Activated CD8-positive, alpha-beta T cell treated with anti-CD3 and anti-CD28 coated beads for 36 hours (primary cell): ENCODE results near the gene TCF7L2. TPM values are rescaled to one million over a fixed set of nuclear protein-coding genes. Genes with fewer than 3 reads are reported as not detected.

Source experiments
- ATAC-seq: fragments of 200-7000 bp; cut with Tn5 transposase; one replicate; pipeline ENCODE4 v1.10.0; 2021; ENCODE audit warnings: mild to moderate bottlenecking, moderate library complexity
- CTCF ChIA-PET: fragments of 350-600 bp; sonication (Branson Sonifier 250); formaldehyde crosslinking; loops from one replicate; lab custom pipeline; 2021; ENCODE audit warnings: antibody characterized with exemption; lab: Charles Lee
- POLR2A ChIA-PET: fragments of 350-600 bp; sonication (Branson Sonifier 250); formaldehyde crosslinking; loops from one replicate; lab custom pipeline; 2021; ENCODE audit warnings: antibody characterized with exemption; lab: Charles Lee
- DNase-seq: peaks from one replicate; pipeline ENCODE4 v3.0.0-alpha.2; 2020
- H3K27ac Mint-ChIP-seq: one replicate; pipeline ENCODE4 v1.8.0; 2021; ENCODE audit warnings: mild to moderate bottlenecking, mixed read lengths
- H3K27me3 Mint-ChIP-seq: one replicate; pipeline ENCODE4 v1.8.0; 2021; ENCODE audit warnings: mixed read lengths
- H3K36me3 Mint-ChIP-seq: one replicate; pipeline ENCODE4 v1.8.0; 2021; ENCODE audit warnings: low read depth, mixed read lengths
- H3K4me1 Mint-ChIP-seq: one replicate; pipeline ENCODE4 v1.8.0; 2021; ENCODE audit warnings: low read depth, mixed read lengths
- H3K4me3 Mint-ChIP-seq: one replicate; pipeline ENCODE4 v1.8.0; 2021; ENCODE audit warnings: mild to moderate bottlenecking, moderate library complexity, mixed read lengths
- H3K9me3 Mint-ChIP-seq: one replicate; pipeline ENCODE4 v1.8.0; 2021; ENCODE audit warnings: mixed read lengths
- CTCF ChIP-seq: fragments of 200-600 bp; IDR thresholded peaks from one replicate; pipeline ENCODE4 v1.8.0; 2022; ENCODE audit warnings: antibody characterized with exemption, mild to moderate bottlenecking
- intact Hi-C: fragments of 100-400 bp; cut with micrococcal nuclease; formaldehyde crosslinking; loops from one replicate; pipeline ENCODE4 v1.10.0; 2022
- total RNA-seq, 2 experiments: library from RNA; stranded (reverse); gene quantifications; one replicate each; pipeline ENCODE4 v1.2.3, GENCODE V29; 2021

TCF7L2 gene
- total RNA-seq, 2 experiments from 2014 or later = 1.5 to 1.6 TPM

- no peaks in the 10 kb centered on the region for H3K36me3 Mint-ChIP-seq
These were observed 106.0 kb downstream of the TCF7L2 start for GRCh38 chr10:113056030-113056429.

GRCh38 chr10:113056441-113057021 lies 106.5 kb downstream of the TCF7L2 start:
- ChIA-PET POLR2A (no interaction called here), CTCF (no interaction called here)
- intact Hi-C loops = no loop called here
- DNase-seq (no peak), ATAC-seq (no peak)
- TF ChIP-seq CTCF = no peak
- H3K36me3 Mint-ChIP-seq = no peaks in the 10 kb centered on the region
- H3K9me3 Mint-ChIP-seq = no peaks in the 10 kb centered on the region
- peaks cover 5% of the 10 kb centered on the region for H3K27me3 Mint-ChIP-seq
- H3K27ac Mint-ChIP-seq = no peak overlapping the region
- peaks cover 3% of the 10 kb centered on the region for H3K4me1 Mint-ChIP-seq
- H3K4me3 Mint-ChIP-seq = no peak overlapping the region

More at GRCh38 chr10:113056030-113056429, 106.0 kb downstream of the TCF7L2 start:
- ChIA-PET POLR2A (no interaction called here), CTCF (no interaction called here)
- ATAC-seq = no peak
- H3K9me3 Mint-ChIP-seq = no peaks in the 10 kb centered on the region
- H3K4me1 Mint-ChIP-seq = peaks cover 8% of the 10 kb centered on the region
- H3K4me3 Mint-ChIP-seq = no peak overlapping the region
- peaks cover 5% of the 10 kb centered on the region for H3K27me3 Mint-ChIP-seq
- no peak for DNase-seq
- intact Hi-C loops = no loop called here
- TF ChIP-seq CTCF = no peak
- H3K27ac Mint-ChIP-seq = no peak overlapping the region

GRCh38 chr10:113057948-113058522 lies 108.0 kb downstream of the TCF7L2 start:
- ChIA-PET CTCF (no interaction called here), POLR2A (no interaction called here)
- ATAC-seq (no peak), DNase-seq (no peak)
- Mint-ChIP-seq H3K36me3 (no peaks in the 10 kb centered on the region), H3K27me3 (peaks cover 3% of the 10 kb centered on the region), H3K9me3 (no peaks in the 10 kb centered on the region), H3K4me3 (no peak overlapping the region), H3K4me1 (no peaks in the 10 kb centered on the region), H3K27ac (no peak overlapping the region)
- intact Hi-C loops = no loop called here
- no peak for TF ChIP-seq CTCF

GRCh38 chr10:113058523-113059370 lies 108.7 kb downstream of the TCF7L2 start:
- intact Hi-C loops = no loop called here
- H3K4me3 Mint-ChIP-seq = no peak overlapping the region

More at GRCh38 chr10:113058523-113059370, 108.7 kb downstream of the TCF7L2 start:
- no peaks in the 10 kb centered on the region for H3K9me3 Mint-ChIP-seq
- no peak for TF ChIP-seq CTCF
- CTCF ChIA-PET = interaction anchor here (1.4 kb wide), 1 partner anchor 327 kb away, joined by 4 read pairs; no protein-coding TSS in a partner anchor
- no peaks in the 10 kb centered on the region for H3K4me1 Mint-ChIP-seq
- ATAC-seq (no peak), DNase-seq (no peak)
- H3K27ac Mint-ChIP-seq = no peak overlapping the region
- POLR2A ChIA-PET = no interaction called here
- H3K27me3 Mint-ChIP-seq = peaks cover 1% of the 10 kb centered on the region
- no peaks in the 10 kb centered on the region for H3K36me3 Mint-ChIP-seq
